ENCODE results near the gene DLX2. TPM values are rescaled to one million over a fixed set of nuclear protein-coding genes. Genes with fewer than 3 reads are reported as not detected.

Gene DLX2
- total and polyA plus RNA-seq, 2 donors (not counting 3 experiments of a cell fraction or from before 2014, with no cell fraction given) = not detected

DNA sequence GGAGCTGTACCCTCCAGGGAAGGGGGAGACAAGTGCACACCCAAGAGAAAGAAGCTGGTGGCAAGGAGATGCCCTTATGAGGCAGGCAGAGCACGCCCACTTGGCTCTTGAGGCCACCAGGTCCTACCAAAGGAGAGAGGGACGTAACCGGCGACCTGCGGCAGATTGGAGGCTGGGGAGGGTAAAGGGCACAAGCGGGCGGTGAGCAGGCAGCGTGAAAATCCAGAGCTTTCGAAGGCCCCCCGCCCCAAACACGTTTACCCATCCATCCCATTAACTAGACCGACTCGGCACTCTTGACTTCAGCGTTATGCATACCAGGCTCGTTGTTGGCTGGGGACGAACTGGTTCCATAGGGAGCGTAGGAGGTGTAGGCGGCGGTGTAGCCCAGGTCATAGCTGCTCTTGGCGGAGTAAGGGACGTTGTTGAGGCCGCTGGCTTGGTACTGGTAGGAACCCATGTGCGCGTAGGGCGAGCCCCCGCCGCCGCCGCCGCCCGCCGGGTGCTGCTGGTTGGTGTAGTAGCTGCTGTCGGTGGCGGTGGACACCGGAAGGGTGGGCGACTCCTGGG is 794 bp downstream of the DLX2 start:
- peaks cover 41% of the 10 kb centered on the region for H3K4me1 ChIP-seq (ENCODE audit: control insufficient read depth, extremely low read depth, insufficient read depth, low read length)
- no peaks in the 10 kb centered on the region for H4K20me1 ChIP-seq (replicated peaks; ENCODE audit: control insufficient read depth, extremely low read depth, insufficient read depth, low read length)
- no peak overlapping the region for H3K27ac ChIP-seq (ENCODE audit: insufficient read depth, low read depth, low read length)
- H3K9ac ChIP-seq (replicated peaks; ENCODE audit: extremely low read depth, insufficient read depth, low read length) = no peak overlapping the region
- POLR2A ChIA-PET = interaction anchor here (0.6 kb wide), 1 partner anchor 99 kb away, joined by 6 read pairs; no protein-coding TSS in a partner anchor
- H3K79me2 ChIP-seq (ENCODE audit: control insufficient read depth, insufficient read depth, low read length) = no peaks in the 10 kb centered on the region
- dilution Hi-C loops (cut with MboI; ENCODE audit: extremely low pct_ligation_motif_present, low sequenced_read_pairs) (no loop called here), intact Hi-C loops (cut with micrococcal nuclease) (loop anchor here (1.0 to 10.0 kb wide), 6 partner anchors 17 to 1127 kb away; partner anchors contain the start of genes DLX1, DYNC1I2, METAP1D and SLC25A12)
- FAIRE-seq (no peak), DNase-seq (ENCODE audit: low read depth, low spot score) (peak; percentile 21)
- CTCF ChIA-PET = interaction anchor here (0.9 to 8.6 kb wide), 12 partner anchors 9 to 397 kb away, joined by 3 to 193 read pairs (median 7); partner anchors contain the start of gene DLX1
- peak overlapping the region; percentile 80 for H3K4me2 ChIP-seq (ENCODE audit: insufficient read depth, low read length)
- H3K9me1 ChIP-seq (replicated peaks; ENCODE audit: control insufficient read depth, extremely low read depth, insufficient read depth, low read length) = no peaks in the 10 kb centered on the region
- TF ChIP-seq, protein P1, sequence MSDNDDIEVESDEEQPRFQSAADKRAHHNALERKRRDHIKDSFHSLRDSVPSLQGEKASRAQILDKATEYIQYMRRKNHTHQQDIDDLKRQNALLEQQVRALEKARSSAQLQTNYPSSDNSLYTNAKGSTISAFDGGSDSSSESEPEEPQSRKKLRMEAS (IDR thresholded peaks at IDR 0.05; ENCODE audit: insufficient read depth, insufficient read length) = no peak
- peak; percentile 94 for TF ChIP-seq EZH2 (IDR thresholded peaks at IDR 0.05; ENCODE audit: borderline replicate concordance, low read depth, low read length, severe bottlenecking)
- peak overlapping the region; percentile 3 for H2AFZ ChIP-seq (ENCODE audit: low read depth, low read length)
- BruUV-seq (replicated peaks) = no TSS peak
- H3K27me3 ChIP-seq (ENCODE audit: control insufficient read depth in 2 of 2, insufficient read depth in 2 of 2, low read length in 2 of 2) = peaks cover 36 to 70% of the 10 kb centered on the region in 2 experiments
- H3K9me3 ChIP-seq (replicated peaks; ENCODE audit: control insufficient read depth, insufficient read depth, low read length) = no peaks in the 10 kb centered on the region
- H3K4me3 ChIP-seq (replicated peaks in 1 of 3; ENCODE audit: insufficient read depth in 1 of 3, low read depth in 1 of 3, low read length in 3 of 3) = peak overlapping the region in 2 of 3 experiments; percentile 42 to 52
- no peaks in the 10 kb centered on the region for H3K36me3 ChIP-seq (ENCODE audit: control insufficient read depth in 2 of 2, extremely low read depth in 1 of 2, insufficient read depth in 2 of 2, low read length in 2 of 2)

- Histone ChIP-seq H3K9me3 (replicated peaks; ENCODE audit: control insufficient read depth, insufficient read depth, low read length) (no peaks in the 10 kb centered on the region), H3K4me2 (ENCODE audit: insufficient read depth, low read length) (no peak overlapping the region), H3K27me3 (ENCODE audit: control insufficient read depth in 2 of 2, insufficient read depth in 2 of 2, low read length in 2 of 2) (peaks cover 37 to 69% of the 10 kb centered on the region in 2 experiments), H3K9me1 (replicated peaks; ENCODE audit: control insufficient read depth, extremely low read depth, insufficient read depth, low read length) (no peaks in the 10 kb centered on the region), H3K36me3 (ENCODE audit: control insufficient read depth in 2 of 2, extremely low read depth in 1 of 2, insufficient read depth in 2 of 2, low read length in 2 of 2) (no peaks in the 10 kb centered on the region), H2AFZ (ENCODE audit: low read depth, low read length) (no peak overlapping the region), H4K20me1 (replicated peaks; ENCODE audit: control insufficient read depth, extremely low read depth, insufficient read depth, low read length) (no peaks in the 10 kb centered on the region), H3K79me2 (ENCODE audit: control insufficient read depth, insufficient read depth, low read length) (no peaks in the 10 kb centered on the region), H3K4me1 (ENCODE audit: control insufficient read depth, extremely low read depth, insufficient read depth, low read length) (peaks cover 42% of the 10 kb centered on the region), H3K4me3 (replicated peaks in 1 of 3; ENCODE audit: insufficient read depth in 1 of 3, low read depth in 1 of 3, low read length in 3 of 3) (no peak overlapping the region), H3K9ac (replicated peaks; ENCODE audit: extremely low read depth, insufficient read depth, low read length) (no peak overlapping the region), H3K27ac (ENCODE audit: insufficient read depth, low read depth, low read length) (no peak overlapping the region)
- DNase-seq (ENCODE audit: low read depth, low spot score) (no peak), FAIRE-seq (no peak)
- no TSS peak for BruUV-seq (replicated peaks)
- TF ChIP-seq EZH2 (IDR thresholded peaks at IDR 0.05; ENCODE audit: borderline replicate concordance, low read depth, low read length, severe bottlenecking) (peak; percentile 92), JUN (IDR thresholded peaks at IDR 0.05; ENCODE audit: borderline replicate concordance, insufficient read depth, insufficient read length, low read depth) (no peak)
- TF ChIP-seq, protein P1 (IDR thresholded peaks at IDR 0.05; ENCODE audit: insufficient read depth, insufficient read length) = no peak
- ChIA-PET POLR2A (no interaction called here), CTCF (interaction anchor here (1.3 to 8.6 kb wide), 5 partner anchors 15 to 396 kb away, joined by 3 to 193 read pairs (median 8); partner anchors contain the start of gene DLX1)
- dilution Hi-C loops (cut with MboI; ENCODE audit: extremely low pct_ligation_motif_present, low sequenced_read_pairs) (no loop called here), intact Hi-C loops (cut with micrococcal nuclease) (loop anchor here (5.0 to 10.0 kb wide), 3 partner anchors 206 to 1126 kb away; partner anchors contain the start of genes DYNC1I2 and SLC25A12)
Observed at GRCh38 chr2:172100935-172101820, 1.5 kb downstream of the DLX2 start.
